Measurements from ENCODE around the gene H6PD.

Gene H6PD

DNA sequence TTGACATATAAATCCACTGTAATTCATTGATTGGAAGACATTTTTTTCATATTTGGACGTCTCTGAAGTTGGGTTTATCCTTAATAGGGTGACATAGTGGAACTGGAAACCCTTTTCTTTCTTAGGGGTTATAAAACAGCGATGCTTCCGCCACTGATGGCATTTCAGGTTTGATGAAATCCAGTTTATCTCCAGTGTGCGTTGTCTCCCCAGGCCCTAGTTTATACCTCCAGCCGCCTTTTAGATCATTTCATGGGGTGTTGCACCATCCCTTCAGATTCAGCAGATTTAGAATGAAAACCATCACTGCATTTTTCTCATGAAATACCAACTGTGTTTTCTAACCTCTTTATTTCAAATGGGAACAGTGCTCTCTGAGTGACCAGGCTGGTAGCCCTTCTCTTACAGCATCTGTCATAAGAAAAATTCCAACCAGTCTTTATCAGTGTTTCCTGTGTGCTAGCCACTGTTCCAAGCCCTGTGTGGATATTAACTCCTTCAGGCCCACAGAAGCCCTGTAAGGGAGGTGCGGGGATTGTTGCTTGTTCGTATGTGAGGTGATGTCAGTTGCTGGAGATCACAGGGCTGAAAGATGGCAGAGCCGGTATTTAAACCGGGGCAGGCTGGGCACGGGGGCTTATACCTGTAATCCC lies 19.0 kb downstream of the H6PD start:
- no peak overlapping the region for H3K27ac ChIP-seq (replicated peaks)
- TF ChIP-seq, protein P1, sequence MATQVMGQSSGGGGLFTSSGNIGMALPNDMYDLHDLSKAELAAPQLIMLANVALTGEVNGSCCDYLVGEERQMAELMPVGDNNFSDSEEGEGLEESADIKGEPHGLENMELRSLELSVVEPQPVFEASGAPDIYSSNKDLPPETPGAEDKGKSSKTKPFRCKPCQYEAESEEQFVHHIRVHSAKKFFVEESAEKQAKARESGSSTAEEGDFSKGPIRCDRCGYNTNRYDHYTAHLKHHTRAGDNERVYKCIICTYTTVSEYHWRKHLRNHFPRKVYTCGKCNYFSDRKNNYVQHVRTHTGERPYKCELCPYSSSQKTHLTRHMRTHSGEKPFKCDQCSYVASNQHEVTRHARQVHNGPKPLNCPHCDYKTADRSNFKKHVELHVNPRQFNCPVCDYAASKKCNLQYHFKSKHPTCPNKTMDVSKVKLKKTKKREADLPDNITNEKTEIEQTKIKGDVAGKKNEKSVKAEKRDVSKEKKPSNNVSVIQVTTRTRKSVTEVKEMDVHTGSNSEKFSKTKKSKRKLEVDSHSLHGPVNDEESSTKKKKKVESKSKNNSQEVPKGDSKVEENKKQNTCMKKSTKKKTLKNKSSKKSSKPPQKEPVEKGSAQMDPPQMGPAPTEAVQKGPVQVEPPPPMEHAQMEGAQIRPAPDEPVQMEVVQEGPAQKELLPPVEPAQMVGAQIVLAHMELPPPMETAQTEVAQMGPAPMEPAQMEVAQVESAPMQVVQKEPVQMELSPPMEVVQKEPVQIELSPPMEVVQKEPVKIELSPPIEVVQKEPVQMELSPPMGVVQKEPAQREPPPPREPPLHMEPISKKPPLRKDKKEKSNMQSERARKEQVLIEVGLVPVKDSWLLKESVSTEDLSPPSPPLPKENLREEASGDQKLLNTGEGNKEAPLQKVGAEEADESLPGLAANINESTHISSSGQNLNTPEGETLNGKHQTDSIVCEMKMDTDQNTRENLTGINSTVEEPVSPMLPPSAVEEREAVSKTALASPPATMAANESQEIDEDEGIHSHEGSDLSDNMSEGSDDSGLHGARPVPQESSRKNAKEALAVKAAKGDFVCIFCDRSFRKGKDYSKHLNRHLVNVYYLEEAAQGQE (IDR thresholded peaks at IDR 0.05; ENCODE audit: insufficient replicate concordance, low read depth), result no peak
- TF ChIP-seq, protein P2, sequence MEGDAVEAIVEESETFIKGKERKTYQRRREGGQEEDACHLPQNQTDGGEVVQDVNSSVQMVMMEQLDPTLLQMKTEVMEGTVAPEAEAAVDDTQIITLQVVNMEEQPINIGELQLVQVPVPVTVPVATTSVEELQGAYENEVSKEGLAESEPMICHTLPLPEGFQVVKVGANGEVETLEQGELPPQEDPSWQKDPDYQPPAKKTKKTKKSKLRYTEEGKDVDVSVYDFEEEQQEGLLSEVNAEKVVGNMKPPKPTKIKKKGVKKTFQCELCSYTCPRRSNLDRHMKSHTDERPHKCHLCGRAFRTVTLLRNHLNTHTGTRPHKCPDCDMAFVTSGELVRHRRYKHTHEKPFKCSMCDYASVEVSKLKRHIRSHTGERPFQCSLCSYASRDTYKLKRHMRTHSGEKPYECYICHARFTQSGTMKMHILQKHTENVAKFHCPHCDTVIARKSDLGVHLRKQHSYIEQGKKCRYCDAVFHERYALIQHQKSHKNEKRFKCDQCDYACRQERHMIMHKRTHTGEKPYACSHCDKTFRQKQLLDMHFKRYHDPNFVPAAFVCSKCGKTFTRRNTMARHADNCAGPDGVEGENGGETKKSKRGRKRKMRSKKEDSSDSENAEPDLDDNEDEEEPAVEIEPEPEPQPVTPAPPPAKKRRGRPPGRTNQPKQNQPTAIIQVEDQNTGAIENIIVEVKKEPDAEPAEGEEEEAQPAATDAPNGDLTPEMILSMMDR (IDR thresholded peaks at IDR 0.05; ENCODE audit: insufficient read depth, low read length), result no peak
- TF ChIP-seq SPI1 (IDR thresholded peaks at IDR 0.05; ENCODE audit: borderline replicate concordance, low read depth) (no peak), POLR2AphosphoS5 (IDR thresholded peaks at IDR 0.05; ENCODE audit: low read depth) (no peak), GABPA (IDR thresholded peaks at IDR 0.05; ENCODE audit: low read depth) (no peak)
- DNase-seq (ENCODE audit: low read depth in 1 of 2, low spot score in 1 of 2), result no peak
- no peaks in the 10 kb centered on the region for H3K27me3 ChIP-seq (ENCODE audit: insufficient read depth, poor library complexity, severe bottlenecking)
- H3K4me3 ChIP-seq (replicated peaks; ENCODE audit: insufficient read depth, low read length), result no peak overlapping the region

DNA sequence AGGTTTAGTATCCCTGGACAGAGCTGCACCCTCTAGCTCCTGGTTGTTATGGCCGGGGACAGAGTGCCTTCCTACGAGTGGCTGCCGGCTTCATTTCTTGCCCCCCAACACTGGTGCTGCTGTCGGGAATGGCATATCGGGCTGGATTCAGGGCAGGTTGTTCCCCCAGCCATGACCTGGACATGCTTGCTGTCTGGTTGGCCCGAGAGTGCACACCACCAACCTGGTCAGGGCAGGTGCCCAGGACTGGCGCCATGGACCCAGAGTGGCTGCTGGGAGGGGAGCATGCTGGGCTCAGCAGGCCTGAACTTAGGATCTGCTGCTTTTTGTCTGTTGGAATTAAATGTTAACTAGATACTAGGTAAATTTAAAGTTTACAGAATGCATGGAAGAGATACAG lies 21.8 kb downstream of the H6PD start:
- TF ChIP-seq, protein P1 (IDR thresholded peaks at IDR 0.05; ENCODE audit: insufficient replicate concordance, low read depth), result no peak
- TF ChIP-seq, protein P2 (IDR thresholded peaks at IDR 0.05; ENCODE audit: insufficient read depth, low read length), result no peak
- TF ChIP-seq POLR2AphosphoS5 (IDR thresholded peaks at IDR 0.05; ENCODE audit: low read depth), result no peak
- no peak for TF ChIP-seq SPI1 (IDR thresholded peaks at IDR 0.05; ENCODE audit: borderline replicate concordance, low read depth)

DNA sequence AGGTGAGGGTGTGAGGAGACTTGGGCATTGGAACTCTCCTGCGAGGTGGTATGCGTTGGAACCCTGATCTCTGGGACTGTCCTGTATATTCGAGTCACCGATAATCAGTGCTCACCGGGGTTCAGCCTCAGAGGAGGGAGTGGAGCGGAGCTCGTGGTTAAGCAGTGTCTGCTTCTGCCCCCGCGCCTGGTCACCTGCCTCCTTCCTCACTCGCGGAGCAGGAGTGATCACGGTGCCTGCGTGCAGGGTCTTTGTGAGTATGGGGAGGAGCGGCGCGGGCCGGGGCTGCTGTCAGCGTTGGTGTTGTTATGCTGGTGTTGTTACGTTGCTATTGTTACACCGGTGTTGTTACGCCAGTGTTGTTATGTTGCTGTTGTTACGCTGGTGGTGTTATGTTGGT lies 23.3 kb downstream of the H6PD start:
- Histone ChIP-seq H3K27me3 (ENCODE audit: insufficient read depth, poor library complexity, severe bottlenecking) (no peaks in the 10 kb centered on the region), H3K4me3 (replicated peaks; ENCODE audit: insufficient read depth, low read length) (no peak overlapping the region), H3K27ac (replicated peaks) (no peak overlapping the region)
- no peak for TF ChIP-seq POLR2AphosphoS5 (IDR thresholded peaks at IDR 0.05; ENCODE audit: low read depth)
- no peak for DNase-seq (ENCODE audit: low read depth in 1 of 2, low spot score in 1 of 2)

More for the DNA sequence above, 21.8 kb downstream of the H6PD start:
- H3K27me3 ChIP-seq (ENCODE audit: insufficient read depth, poor library complexity, severe bottlenecking), result no peaks in the 10 kb centered on the region
- H3K27ac ChIP-seq (replicated peaks), result no peak overlapping the region
- no peak overlapping the region for H3K4me3 ChIP-seq (replicated peaks; ENCODE audit: insufficient read depth, low read length)
- no peak for DNase-seq (ENCODE audit: low read depth in 1 of 2, low spot score in 1 of 2)

DNA sequence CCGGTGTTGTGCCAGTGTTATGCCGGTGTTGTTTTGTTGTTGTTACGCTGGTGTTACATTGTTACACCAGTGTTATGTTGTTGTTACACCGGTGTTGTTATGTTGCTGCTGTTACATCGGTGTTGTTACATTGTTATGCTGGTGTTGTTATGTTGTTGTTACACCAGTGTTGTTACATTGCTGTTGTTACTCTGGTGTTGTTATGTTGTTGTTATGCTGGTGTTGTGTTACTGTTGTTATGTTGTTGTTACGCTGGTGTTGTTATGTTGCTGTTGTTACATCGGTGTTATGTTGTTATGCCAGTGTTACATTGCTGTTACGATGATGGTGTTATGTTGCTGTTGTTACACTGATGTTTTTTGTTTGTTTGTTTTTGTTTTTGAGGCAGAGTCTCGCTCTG lies 24.1 kb downstream of the H6PD start:
- DNase-seq (ENCODE audit: low read depth in 1 of 2, low spot score in 1 of 2), result no peak
- TF ChIP-seq, protein P2 (IDR thresholded peaks at IDR 0.05; ENCODE audit: insufficient read depth, low read length), result no peak
- TF ChIP-seq GABPA (IDR thresholded peaks at IDR 0.05; ENCODE audit: low read depth), result no peak

More for the DNA sequence above, 24.1 kb downstream of the H6PD start:
- Histone ChIP-seq H3K4me3 (replicated peaks; ENCODE audit: insufficient read depth, low read length) (no peak overlapping the region), H3K27ac (replicated peaks) (no peak overlapping the region; the same call in 1 of the 2 replicates), H3K27me3 (ENCODE audit: insufficient read depth, poor library complexity, severe bottlenecking) (no peaks in the 10 kb centered on the region)
